22Rv1 (cell line): ENCODE measurements around the gene JAKMIP1.

Source experiments
- ZFX ChIP-seq: fragments of 450-650 bp; IDR thresholded peaks from 2 replicates; pipeline ENCODE4 v1.6.1; 2017; ENCODE audit warnings: antibody characterized with exemption, borderline replicate concordance
- TF ChIP-seq, protein P1 (sequence below): fragments of 450-650 bp; IDR thresholded peaks from 2 replicates; pipeline ENCODE4 v1.5.1; 2017; ENCODE audit warnings: mild to moderate bottlenecking

- TF ChIP-seq, protein P1, sequence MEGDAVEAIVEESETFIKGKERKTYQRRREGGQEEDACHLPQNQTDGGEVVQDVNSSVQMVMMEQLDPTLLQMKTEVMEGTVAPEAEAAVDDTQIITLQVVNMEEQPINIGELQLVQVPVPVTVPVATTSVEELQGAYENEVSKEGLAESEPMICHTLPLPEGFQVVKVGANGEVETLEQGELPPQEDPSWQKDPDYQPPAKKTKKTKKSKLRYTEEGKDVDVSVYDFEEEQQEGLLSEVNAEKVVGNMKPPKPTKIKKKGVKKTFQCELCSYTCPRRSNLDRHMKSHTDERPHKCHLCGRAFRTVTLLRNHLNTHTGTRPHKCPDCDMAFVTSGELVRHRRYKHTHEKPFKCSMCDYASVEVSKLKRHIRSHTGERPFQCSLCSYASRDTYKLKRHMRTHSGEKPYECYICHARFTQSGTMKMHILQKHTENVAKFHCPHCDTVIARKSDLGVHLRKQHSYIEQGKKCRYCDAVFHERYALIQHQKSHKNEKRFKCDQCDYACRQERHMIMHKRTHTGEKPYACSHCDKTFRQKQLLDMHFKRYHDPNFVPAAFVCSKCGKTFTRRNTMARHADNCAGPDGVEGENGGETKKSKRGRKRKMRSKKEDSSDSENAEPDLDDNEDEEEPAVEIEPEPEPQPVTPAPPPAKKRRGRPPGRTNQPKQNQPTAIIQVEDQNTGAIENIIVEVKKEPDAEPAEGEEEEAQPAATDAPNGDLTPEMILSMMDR, result no peak
- no peak for TF ChIP-seq ZFX
Measured at GRCh38 chr4:6198768-6199421, 1.5 kb downstream of the JAKMIP1 start.
